Measurements from ENCODE around the gene LMX1A. TPM values are rescaled to one million over a fixed set of nuclear protein-coding genes. Genes with fewer than 3 reads are reported as not detected.

Gene LMX1A
- total and polyA plus RNA-seq, 2 of the 13 experiments (the other 11 are each of a cell fraction or from before 2014, with no cell fraction given), result 0.07 TPM; not detected in 1

- TF ChIP-seq HNRNPLL (IDR thresholded peaks at IDR 0.05; ENCODE audit: low read depth, low read length, poor library complexity, severe bottlenecking), result no peak
- TF ChIP-seq SNRNP70 (IDR thresholded peaks at IDR 0.05; ENCODE audit: low read depth, low read length), result no peak
- TF ChIP-seq MAFF (IDR thresholded peaks at IDR 0.05; ENCODE audit: low read depth, low read length), result no peak
- TF ChIP-seq ZNF512B (CRISPR knock-in tag; IDR thresholded peaks at IDR 0.05; ENCODE audit: borderline replicate concordance), result no peak
- no peak for TF ChIP-seq TAF1 (CRISPR knock-in tag; IDR thresholded peaks at IDR 0.05)
- TF ChIP-seq ZFX (CRISPR knock-in tag; IDR thresholded peaks at IDR 0.05; ENCODE audit: low read depth), result no peak
- no peak for TF ChIP-seq KMT2A (CRISPR knock-in tag; IDR thresholded peaks at IDR 0.05)
- TF ChIP-seq RELA (CRISPR knock-in tag; IDR thresholded peaks at IDR 0.05), result no peak
- no peak for TF ChIP-seq RAD21 (CRISPR knock-in tag; IDR thresholded peaks at IDR 0.05)
- no peak for TF ChIP-seq SAFB2 (CRISPR knock-in tag; IDR thresholded peaks at IDR 0.05; ENCODE audit: borderline replicate concordance, low read depth)
- no peak for TF ChIP-seq RFX1 (IDR thresholded peaks at IDR 0.05)
Measured at GRCh38 chr1:165344736-165345135, 11.8 kb downstream of the LMX1A start (continued).

GRCh38 chr1:165344198-165344597 lies 12.3 kb downstream of the LMX1A start:
- no peak overlapping the region for H3K4me2 ChIP-seq (ENCODE audit: low read depth, low read length)
- no peaks in the 10 kb centered on the region for H3K4me1 ChIP-seq (ENCODE audit: insufficient read depth, low read length)
- H3K9ac ChIP-seq (ENCODE audit: insufficient read depth, low read depth, low read length), result no peak overlapping the region
- FAIRE-seq, result no peak
- H4K20me1 ChIP-seq (ENCODE audit: insufficient read depth, low read length), result no peaks in the 10 kb centered on the region
- H3K4me3 ChIP-seq (replicated peaks in 1 of 3; ENCODE audit: insufficient read depth in 1 of 3, low read depth in 2 of 3, low read length in 3 of 3), result no peak overlapping the region
- intact Hi-C loops (cut with micrococcal nuclease; ENCODE audit: unreplicated experiment), result no loop called here
- H3K27me3 ChIP-seq (ENCODE audit: control insufficient read depth in 1 of 2, insufficient read depth in 2 of 2, low read length in 2 of 2), result peaks cover 0 to 3% of the 10 kb centered on the region in 2 experiments; a peak in 1 of 5 replicates
- in situ Hi-C loops (cut with HindIII; ENCODE audit: extremely low pct_ligation_motif_present, low pct_unique_long_range_greater_than_20kb), result no loop called here
- no peak overlapping the region for H3K27ac ChIP-seq (ENCODE audit: extremely low read length, insufficient read depth, low read length)
- no peak overlapping the region for H2AFZ ChIP-seq (ENCODE audit: low read length)
- H3K9me3 ChIP-seq (ENCODE audit: low read length), result no peaks in the 10 kb centered on the region
- ATAC-seq, result no peak
- no TSS peak for BruUV-seq (replicated peaks)
- no peak for DNase-seq (ENCODE audit: low spot score)
- ChIA-PET POLR2A (no interaction called here), CTCF (ENCODE audit: low intra/inter-chr PET ratio, low total read pairs) (no interaction called here)
- 31% methylated on average over 2 of the region's 2 CpGs for WGBS (ENCODE audit: low lambda C conversion rate)
- H3K36me3 ChIP-seq (replicated peaks in 1 of 2; ENCODE audit: control insufficient read depth in 1 of 2, insufficient read depth in 2 of 2, low read length in 2 of 2), result no peaks in the 10 kb centered on the region
- H3K79me2 ChIP-seq (ENCODE audit: insufficient read depth, low read length), result no peaks in the 10 kb centered on the region
- TF ChIP-seq ZNF770 (CRISPR knock-in tag; IDR thresholded peaks at IDR 0.05), result no peak
- no peak for TF ChIP-seq ZNF672 (CRISPR knock-in tag; IDR thresholded peaks at IDR 0.05)
- TF ChIP-seq KAT2B (IDR thresholded peaks at IDR 0.05; ENCODE audit: borderline replicate concordance, low read depth, low read length), result no peak
- no peak for TF ChIP-seq NR2C2 (CRISPR knock-in tag; IDR thresholded peaks at IDR 0.05; ENCODE audit: borderline replicate concordance)
- no peak for TF ChIP-seq ZNF710 (CRISPR knock-in tag; IDR thresholded peaks at IDR 0.05; ENCODE audit: borderline replicate concordance)
- TF ChIP-seq MXI1 (IDR thresholded peaks at IDR 0.05; ENCODE audit: borderline replicate concordance, low read depth, low read length), result no peak
